HG02938 (cell line): ENCODE data around the gene SLC22A12.

ENCODE experiments used
- ATAC-seq: cut with Tn5 transposase; IDR thresholded peaks from one replicate; pipeline ENCODE4 v1.9.1; 2021; ENCODE audit warnings: mild to moderate bottlenecking, moderate library complexity; ENCODE audit not compliant: unreplicated experiment

SLC22A12 gene

DNA sequence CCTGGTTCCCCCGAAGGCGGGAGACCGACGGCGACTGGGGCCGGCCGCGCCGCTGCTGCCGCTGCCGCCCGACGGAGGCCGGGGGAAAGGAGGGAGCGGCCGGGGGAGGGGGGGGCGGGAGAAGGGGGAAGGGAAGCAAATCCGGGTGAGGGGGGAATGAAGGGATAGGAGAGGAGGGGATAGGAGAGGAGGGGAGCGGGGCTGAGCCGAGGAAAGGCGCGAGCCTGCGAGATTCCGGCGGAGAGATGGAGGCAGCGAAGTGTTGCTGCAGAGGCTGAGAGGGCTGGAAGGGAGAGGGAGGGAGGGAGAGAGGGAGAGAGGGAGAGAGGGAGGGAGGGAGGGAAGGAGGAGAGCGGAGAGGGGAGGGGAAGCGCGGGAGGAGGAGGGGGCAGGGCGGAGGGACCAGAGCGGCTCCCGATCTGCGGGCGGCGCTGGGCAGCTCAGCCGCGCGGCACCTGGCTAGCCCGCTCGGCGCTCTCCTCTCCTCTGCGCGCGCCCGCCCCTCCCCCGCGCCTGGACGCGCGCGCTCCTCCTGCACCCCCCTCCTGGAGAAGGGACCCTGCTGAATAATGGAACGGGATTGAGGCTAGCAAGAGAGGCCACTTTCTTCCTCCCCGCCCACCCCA, 52.3 kb downstream of the SLC22A12 start:
- ATAC-seq, result no peak

DNA sequence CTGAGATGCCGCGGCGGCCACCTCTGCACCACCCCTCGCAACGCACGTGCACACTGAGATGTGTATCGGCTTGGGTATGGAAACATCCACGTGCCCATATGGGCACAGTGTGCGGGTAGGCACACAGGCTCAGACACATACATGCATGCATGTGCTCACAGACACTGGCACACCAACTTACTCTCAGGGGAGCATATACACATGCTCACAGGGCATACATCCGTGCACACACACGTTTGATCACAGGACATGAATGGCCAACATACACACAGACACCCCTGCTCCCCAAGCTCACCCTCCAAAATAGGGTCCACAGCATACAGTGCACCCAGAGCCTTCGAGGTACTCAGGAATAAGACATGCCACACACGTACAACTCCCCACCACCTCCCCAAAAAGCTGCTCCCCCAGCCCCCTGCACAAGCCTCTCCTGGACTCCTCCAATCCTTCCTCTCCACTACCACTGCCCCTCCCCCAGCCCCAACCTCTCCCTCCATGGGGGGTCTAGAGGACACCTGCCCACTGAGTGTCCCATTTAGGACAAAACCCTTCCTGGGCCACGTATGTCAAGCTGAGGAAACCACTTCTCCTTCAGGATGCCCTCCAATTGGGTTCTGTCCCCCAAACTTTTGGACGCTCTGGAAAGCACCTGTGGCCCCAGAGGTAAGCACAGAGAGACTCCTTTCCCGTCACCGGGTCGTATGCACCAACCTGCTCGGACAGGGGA, 53.1 kb downstream of the SLC22A12 start:
- no peak for ATAC-seq

DNA sequence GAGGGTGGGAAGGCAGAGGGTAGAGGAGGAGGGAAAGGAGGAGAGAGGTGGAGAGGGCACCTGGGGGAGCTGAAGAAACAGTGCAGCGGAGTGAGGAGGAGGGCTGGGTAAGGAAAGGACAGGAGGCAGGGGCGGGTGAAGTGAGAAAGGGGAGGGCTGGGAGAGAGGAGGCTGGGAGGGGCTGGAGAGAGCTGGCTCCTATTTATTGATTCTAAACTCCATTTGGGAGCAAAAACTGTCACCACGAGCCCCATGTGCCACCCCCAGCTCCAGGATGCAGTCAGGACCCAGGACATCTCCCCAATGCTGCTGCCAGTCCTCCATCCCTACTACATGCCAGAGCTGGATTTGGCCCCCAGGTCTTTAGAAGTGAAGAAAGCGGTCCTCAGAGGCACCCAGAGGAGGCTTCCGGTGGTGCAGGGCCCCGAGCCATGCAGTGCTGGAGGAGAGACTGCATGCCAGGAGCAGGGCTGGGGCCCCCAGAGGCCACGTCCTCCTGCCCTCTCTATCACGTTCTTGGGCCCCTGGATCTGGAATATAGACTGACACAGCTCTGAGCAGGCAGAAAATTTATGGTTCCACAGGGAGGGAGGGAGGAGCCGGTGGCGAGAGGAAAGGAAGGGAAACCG, 53.7 kb downstream of the SLC22A12 start:
- no peak for ATAC-seq

DNA sequence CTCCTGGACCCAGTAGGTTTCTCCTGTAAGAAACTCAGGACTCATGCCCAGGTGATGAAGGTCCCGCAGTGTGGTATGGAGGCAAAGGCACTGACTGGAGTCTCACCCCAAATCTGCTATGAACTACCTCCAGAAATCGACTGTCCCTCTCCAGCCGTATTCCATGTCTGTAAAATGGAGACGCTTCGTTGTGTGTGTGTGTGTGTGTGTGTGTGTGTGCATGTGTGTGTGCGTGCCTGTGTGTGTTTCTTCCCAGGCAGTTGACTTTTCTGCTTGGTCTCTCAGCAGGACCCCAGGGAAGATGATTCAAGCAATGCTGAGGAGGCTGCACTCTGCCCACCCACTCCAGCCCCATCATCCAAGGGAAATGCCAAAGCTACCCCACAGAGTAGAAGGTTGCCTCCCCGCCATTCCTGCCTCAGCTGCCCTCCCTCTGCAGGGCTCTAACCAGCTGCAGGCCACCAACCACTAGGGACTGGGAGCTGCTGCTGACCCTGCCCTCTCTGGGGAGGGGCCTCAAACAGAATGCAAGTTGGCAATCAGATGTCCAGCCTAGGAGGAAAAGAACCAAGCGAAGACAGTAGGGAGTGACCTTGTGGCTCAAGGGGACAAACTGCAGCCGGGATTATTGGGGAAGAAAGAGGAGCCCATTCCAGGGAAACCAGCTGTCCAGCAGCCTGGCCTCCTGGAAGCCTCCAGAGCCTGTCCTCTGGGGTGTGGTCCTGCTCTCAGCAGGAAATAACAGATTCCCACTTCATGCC, 56.2 kb downstream of the SLC22A12 start:
- ATAC-seq, result no peak

DNA sequence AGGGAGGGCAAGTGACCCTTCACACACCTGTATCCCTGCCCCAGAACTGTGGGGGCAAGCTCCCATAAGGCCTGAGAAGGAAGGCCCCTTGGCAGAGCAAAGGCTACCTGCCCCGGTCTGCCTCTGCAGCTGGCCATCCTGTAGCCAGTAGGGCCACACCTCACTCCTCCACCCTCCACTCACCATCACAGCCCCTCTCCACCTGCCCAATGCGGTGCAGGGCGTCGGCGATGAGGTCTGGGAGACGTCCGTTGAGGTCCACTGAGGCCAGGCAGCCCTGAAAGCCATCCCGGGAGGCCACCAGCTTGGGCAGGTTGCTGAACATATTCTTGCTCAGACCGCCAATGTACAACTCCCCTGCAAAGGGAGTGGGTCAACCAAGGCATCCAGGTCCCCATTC, 57.5 kb downstream of the SLC22A12 start:
- no peak for ATAC-seq

DNA sequence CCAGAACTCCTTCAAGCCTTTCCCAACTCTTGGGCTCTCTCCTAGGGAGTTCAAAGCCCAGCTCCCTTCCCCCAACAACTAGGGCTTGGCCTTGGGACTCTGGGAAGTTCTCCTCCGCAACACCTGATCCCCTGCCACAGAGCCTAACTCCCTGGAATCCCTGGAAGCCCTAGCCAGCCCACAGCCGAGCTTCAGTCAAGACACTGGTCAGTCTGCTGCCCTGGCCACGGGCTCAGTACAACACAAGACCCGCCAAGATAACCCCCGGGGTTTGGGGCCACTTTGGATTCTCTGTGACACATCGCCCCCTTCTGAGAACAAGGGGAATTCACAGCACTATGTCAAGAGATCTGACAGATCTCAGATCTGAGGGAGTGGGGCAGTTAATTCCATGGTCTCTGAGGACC, 58.3 kb downstream of the SLC22A12 start:
- ATAC-seq, result no peak

DNA sequence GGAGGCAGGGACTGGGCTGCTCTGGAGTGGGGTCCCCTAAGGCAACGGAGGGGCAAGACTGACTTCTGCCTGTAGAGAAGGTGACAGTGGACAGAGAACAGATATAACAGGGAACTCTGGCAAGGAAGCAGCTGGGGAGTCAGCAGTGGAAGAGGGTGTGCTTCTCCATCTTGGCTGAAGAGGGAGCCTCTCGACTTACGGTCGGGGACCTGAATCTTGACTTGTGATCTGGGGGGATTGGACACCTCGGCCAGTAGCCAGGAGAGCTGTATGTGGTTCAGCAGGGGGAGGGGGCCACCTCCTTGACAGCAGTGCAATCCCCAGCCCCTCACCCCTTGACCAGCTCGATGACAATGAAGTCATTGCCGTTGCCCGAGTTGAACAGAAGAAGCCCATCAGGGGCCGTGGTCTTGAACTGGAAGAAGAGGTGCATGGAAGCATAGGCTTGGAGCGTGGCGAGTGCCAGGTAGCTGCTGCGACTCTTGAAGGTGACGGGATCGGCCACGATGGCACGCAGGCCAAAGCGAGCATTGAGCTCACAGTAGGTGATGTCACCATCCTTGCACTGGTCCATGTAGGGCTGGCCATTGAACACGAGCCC, 60.0 kb downstream of the SLC22A12 start:
- no peak for ATAC-seq
